HG03469 (cell line): ENCODE data around the gene MAP3K19.
A peak's percentile ranks its signal among the peaks of the same experiment; 100 is the strongest.

Experiments used
- ATAC-seq: cut with Tn5 transposase; IDR thresholded peaks from one replicate; pipeline ENCODE4 v1.9.1; 2021; ENCODE audit warnings: mild to moderate bottlenecking, moderate library complexity, moderate number of reproducible peaks; ENCODE audit not compliant: unreplicated experiment

The MAP3K19 gene

DNA sequence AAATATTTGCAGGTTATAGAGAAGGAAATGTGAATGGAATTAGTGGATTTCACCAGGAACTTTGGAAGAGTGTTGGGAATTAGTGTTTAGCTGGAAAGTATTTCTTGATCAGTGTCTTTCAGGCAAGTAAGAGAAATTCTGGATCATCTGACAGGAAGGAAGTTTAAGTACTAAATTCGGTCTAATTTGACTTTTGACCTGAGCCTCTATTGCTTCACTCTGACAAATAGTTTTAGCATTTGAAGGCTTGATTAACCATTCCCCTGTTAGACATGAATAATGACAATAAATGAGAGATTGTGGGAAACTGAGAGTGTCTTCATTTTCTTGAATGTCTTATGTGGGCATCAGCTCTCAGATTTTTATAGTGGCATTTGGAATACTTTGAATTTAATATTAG, 112.6 kb downstream of the MAP3K19 start:
- no peak for ATAC-seq

DNA sequence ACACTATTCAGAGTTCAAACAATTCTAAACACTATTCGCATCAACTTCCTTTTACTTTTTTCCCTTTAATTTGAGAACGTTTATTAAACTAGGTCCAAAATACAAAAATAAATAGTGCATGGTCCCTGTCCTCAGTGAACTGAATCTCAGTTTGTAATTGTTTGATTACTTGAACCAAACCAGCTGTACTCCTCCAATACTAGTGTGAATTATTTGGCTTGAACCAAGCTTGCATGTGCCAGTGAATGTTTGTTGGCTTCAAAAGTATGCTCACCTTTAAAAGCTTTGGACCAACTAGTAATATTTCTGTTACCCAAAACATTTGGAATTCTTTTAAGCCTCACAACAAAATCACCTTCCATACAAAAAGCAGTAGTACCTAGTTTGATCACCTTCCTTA, 113.1 kb downstream of the MAP3K19 start:
- ATAC-seq, result no peak

DNA sequence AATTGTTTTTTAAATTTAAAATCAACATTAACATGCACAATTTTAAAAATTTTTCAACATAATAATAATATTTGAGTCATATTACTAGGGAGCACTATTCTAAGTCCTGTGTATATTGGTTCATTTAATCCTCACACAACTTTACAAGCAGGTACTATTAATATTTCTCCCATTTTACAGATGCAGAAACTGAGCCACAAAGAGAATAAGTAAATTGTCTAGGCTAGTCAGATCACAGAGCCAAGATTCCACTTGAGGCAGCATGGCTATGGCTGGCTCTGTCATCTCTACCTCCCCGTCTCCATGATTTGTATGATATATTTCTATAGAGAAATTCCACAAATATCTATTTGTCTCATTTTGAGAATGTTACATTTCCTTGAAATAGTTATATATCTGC, 113.5 kb downstream of the MAP3K19 start:
- no peak for ATAC-seq

DNA sequence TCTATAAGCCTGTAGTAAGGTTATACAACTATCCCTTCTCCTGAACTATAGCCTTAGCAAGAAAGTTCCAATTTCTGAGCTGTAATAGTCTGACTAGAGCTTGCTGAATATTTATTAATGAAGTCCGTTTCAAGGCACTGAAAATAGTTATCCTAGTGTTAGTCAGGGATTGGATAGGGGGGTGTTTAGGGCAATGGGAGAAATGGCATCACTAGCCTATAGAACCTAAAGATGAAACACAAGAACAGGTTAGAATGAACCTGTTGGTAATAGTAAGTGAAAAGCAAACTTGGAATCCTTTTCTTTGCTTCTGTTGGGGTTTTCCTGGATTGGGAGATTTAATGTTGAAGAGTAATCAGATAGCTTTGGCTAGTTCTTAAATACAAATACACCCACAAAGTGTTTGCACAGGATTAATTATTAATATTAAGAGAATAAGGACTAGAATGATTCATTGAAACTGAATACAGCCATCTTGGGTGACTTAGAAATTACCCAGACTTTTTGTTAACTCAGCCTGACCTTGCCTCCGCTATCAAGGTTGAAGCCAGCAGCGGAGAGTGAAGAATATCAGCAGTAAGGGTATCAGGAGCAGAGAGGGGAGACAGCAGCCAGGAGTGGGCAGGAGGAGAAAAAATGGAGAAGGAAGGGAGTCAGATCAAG, 114.3 kb downstream of the MAP3K19 start:
- no peak for ATAC-seq

DNA sequence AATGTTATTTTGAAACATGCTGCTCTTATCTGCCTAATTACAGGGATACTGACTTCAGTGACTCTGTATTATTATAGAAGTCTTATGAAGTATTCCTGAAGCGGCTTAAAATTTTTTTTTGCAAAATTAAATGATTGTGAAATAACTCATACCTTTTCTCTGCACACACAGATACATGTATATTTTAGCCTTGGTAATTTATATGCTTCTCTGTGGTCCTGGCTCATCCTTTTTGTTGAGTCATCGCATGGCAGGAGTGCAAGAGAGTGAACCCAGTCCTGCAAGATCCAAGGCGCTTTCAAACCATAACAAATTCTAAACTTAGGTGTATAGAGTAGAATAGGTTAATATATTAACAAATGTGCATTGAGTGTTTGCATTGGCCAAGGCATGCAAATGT, 120.1 kb downstream of the MAP3K19 start:
- no peak for ATAC-seq

DNA sequence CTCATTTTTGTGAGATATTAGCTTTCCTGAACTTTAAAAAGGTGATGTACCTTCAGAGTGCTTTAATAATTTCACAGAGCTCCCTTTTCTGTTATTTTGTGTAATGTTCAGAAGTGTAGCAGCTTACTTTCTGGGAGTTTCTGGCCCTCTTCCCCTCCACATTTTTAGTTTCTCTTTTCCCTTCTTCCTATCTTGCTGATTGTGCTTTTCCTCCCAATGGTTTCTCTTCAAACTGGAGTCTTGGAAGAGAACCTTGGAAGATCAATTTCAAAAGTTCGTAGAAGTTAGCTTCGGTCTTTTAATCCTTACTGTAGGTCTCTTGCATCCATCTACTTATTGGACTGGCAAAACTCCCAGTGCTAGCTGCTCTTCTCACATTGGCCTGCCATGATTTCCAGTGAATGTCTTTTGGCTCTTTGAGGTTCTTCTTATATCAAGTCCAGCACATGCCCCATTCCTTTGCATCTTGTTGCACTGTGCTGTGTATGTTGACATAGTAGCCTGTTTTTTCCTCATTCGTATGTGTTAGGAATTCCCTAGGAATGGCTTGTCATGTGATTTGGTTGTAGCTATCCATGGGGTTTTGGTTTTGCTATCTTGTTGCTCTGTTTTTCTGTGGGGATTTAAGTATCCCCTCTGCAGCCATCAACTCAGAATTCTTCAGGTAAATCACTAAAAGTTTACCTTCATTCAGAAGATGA, 120.9 kb downstream of the MAP3K19 start:
- ATAC-seq, result no peak

DNA sequence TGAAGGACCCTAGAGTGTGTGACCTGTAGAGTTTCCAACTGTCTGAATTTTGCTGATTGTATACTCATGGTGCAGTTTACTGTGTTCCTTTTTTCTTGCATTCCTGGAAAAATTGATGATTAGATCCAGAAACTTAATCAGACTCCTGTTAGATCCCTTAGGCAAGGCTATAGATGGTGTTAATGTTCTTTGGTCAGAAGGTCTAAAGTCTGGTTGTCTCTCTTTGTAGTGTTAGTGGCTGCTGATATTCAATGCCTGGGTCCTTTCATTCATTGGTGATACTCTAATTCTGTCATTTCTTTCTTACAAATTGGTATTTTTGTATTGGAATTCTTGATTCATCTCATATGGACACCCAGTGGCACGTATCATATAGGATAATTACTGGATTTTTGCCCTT, 122.3 kb downstream of the MAP3K19 start:
- no peak for ATAC-seq

DNA sequence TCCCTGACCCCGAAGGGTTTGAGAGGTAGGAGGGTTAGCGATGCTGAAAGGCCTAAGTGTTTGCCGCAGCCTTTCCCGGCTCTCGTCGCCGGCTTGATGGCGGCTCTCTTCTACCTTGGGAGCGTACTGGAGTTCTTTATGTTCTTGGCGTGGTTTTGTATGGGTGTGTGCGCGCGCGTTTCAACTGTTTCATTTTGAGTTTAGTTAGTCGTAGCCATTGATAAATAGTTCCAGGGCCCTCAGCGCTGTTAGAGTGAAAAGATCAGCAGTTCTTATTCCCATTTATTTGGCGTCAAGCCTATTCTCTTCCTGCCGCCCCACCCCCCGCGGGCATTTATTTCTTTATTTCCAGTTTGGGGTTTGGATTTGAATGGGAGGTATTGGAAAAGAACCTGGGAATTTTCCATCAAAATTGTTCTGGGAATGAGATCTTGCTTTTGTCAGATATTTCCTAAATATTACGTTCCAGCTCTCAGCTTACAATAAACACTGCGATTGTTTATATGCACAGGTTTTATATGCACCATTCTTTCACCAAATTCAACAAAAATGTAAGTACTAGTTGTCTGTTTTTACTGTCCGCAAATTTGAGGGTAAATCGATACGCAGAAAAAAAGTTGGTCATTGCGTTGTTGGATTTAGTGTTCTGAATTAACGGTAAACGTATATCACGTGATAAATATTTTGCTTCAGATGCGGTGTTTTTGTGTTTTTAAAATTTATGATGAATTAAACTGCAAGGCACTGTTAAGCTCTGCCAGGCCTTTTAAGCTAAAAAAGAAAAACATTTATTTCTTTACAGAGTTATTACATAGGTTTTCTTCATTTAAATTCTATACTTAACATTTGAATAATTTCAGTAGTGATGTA, 127.7 kb downstream of the MAP3K19 start:
- ATAC-seq, result no peak

DNA sequence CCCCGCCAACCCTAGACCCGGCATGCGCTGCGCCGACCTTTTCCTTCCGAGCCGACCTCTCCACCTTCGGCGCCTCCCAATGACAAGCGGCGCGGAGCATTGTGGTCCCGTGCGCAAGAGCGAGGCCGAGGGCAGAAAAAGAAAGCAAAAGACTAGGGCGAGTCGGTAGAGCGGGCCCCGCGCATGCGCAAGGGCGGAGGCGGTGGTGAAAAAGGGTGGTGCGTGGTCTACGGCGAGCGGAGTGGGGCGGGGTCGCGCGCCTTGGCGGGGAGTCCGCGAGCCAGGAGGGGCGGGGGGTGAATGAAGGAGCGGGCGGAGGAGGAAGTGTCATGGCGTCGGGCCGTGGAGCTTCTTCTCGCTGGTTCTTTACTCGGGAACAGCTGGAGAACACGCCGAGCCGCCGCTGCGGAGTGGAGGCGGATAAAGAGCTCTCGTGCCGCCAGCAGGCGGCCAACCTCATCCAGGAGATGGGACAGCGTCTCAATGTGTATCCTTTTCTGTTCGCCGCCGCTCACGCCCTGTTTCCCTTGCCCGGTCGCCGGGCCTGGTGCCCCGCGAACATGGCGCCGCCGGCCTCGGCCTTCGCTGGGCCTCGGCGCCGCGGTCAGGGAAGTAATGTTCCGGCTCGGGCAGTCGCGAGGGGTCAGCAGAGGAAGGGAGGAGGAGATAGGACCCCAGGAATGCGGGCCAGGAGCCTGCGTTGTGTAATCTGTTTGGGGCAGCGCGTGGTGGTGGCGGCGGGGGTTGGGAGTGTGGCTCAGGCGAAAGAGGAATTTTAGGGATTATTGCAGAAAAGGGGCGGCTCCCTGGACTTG, 128.5 kb downstream of the MAP3K19 start, which contains the start of gene CCNT2:
TSS of gene CCNT2 (plus strand) at position 297 of the 815 bp plus-strand sequence. CDS start at position 330, 33 bp downstream.
- ATAC-seq, result peak; percentile 75

DNA sequence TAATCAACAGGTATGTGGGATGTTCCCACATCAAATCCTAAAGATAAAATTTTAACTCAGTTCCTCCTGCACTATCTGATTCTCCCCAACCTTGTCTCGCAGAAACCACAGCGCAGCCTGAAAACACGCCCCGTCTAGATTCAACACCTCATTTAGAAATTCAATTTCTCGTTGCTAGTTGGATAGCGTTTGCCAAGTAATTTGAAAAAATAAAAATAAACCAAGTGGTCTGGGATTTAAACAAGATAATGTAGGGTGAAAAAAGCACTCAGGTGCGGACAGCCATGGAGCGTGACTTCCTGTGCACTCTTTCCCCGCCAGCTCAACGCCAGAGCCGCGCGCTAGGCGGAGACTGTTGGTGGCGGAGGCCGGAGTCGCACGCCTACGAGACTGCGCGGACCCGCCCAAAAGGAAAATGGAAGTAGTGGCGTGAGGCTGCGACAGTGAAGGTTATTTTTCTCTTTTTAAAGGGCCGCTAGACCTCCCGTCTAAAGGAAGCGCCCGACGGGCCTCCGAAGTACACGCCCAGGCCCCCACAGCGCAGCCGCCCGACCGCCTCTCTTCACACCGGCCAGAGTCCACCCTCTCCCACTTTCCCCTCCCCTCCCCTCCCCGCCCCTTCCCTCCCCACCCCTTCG, 129.2 kb downstream of the MAP3K19 start:
- ATAC-seq, result peak; percentile 72

DNA sequence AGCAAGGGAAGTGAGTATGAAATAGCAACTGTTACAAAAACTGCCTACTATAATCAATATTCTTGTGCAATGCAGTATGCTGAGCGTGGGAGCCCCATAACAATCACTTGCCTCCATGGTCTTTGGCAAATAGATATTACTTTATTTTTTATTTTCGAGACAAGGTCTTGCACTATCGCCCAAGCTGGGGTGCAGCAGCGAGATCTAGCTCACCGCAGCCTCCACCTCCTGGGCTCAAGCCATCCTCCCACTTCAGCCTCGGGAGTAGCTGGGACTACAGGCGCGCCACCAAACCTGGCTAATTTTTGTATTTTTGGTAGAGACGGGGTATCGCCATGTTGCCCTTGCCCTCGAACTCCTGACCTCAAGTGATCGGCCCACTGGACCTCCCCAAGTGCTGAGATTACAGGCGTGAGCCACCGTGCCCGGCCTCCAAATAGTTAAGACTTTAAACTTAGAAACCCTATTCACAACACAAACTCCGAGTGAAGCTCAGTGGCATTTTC, 129.8 kb downstream of the MAP3K19 start:
- ATAC-seq, result no peak
